Esophagus (tissue), 2 donors: ENCODE measurements around the gene G3BP2. TPM values are rescaled to one million over a fixed set of nuclear protein-coding genes. Genes with fewer than 3 reads are reported as not detected.
"Not testable (repeated sequence)": the region's sequence is repeated elsewhere in the genome, so short reads cannot be mapped to it uniquely, and the experiment has no call there.

Experiments used
- H3K27ac ChIP-seq, 2 donors: one replicate each; pipeline ENCODE4 v1.5.1; 2013; ENCODE audit warnings: low read depth in 2 of 2, mild to moderate bottlenecking in 2 of 2, inconsistent platforms in 1 of 2, low read length in 1 of 2, moderate library complexity in 1 of 2
- H3K27me3 ChIP-seq, 2 donors: one replicate each; pipeline ENCODE4 v1.6.1; 2013; ENCODE audit warnings: low read length in 2 of 2, control low read depth in 1 of 2, mild to moderate bottlenecking in 1 of 2; ENCODE audit not compliant: insufficient read depth in 2 of 2, control insufficient read depth in 1 of 2
- H3K36me3 ChIP-seq, 2 donors: one replicate each; pipeline ENCODE4 v1.6.1; 2013; ENCODE audit warnings: low read length in 1 of 2; ENCODE audit not compliant: control insufficient read depth in 2 of 2, insufficient read depth in 2 of 2
- H3K4me1 ChIP-seq, 2 donors: one replicate each; pipeline ENCODE4 v1.6.1; 2013; ENCODE audit warnings: low read length in 1 of 2; ENCODE audit not compliant: control insufficient read depth in 2 of 2, insufficient read depth in 2 of 2
- H3K4me3 ChIP-seq, 2 donors: one replicate each; pipeline ENCODE4 v1.5.1; 2013; ENCODE audit warnings: low read length in 2 of 2, mild to moderate bottlenecking in 2 of 2, low read depth in 1 of 2, moderate library complexity in 1 of 2
- H3K9me3 ChIP-seq, 2 donors: one replicate each; pipeline ENCODE4 v1.6.1; 2013; ENCODE audit warnings: mild to moderate bottlenecking in 2 of 2, low read depth in 1 of 2, low read length in 1 of 2, moderate library complexity in 1 of 2; ENCODE audit not compliant: control insufficient read depth in 2 of 2, insufficient read depth in 1 of 2
- WGBS, 2 donors: extraction: QIAGEN DNeasy Blood & Tissue Kit; methylation state at CpG; one replicate each; pipeline ENCODE4 v1.1.7; 2013; 5-methylcytosine and 5-hydroxymethylcytosine counted together
- polyA plus RNA-seq, 2 donors: library from polyadenylated mRNA; stranded (reverse); fragments of 200-250 nt; gene quantifications; one replicate each; pipeline ENCODE4 v1.2.3, GENCODE V29; 2013
- donor health status: healthy with polysubstance abuse.
- donor health status: Bipolar disorder and iron deficiency.

Gene G3BP2
- polyA plus RNA-seq, 2 donors: 8.4 to 28.2 TPM

DNA sequence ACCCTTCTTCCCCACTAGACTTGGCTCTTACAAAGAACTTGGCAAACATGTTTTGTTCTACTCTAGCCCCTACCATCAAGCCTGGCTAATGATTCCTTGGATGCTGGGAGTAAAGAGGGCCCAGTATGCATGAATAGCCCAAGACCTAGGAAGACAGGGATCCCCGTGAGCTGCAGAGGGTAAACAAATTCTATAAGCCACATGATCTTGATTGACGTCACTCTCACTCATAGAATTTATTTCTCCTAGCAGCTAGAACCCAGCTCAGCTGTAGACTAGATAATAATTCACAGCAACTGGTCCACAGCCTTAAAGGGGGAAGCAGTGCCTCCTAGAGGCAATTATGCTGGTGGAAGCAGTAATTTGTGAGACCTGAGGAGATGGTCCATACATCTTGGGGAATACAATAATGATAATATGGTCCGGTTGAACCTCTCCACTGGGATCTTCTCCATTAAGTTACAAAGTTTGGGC, 35.0 kb upstream of the G3BP2 start:
- Histone ChIP-seq H3K4me1 (no peaks in the 10 kb centered on the region), H3K9me3 (no peaks in the 10 kb centered on the region), H3K27me3 (no peaks in the 10 kb centered on the region), H3K4me3 (no peak overlapping the region), H3K36me3 (no peaks in the 10 kb centered on the region), H3K27ac (no peak overlapping the region)
- WGBS, 2 donors: 82 to 88% methylated on average over 3 of the region's 3 CpGs

DNA sequence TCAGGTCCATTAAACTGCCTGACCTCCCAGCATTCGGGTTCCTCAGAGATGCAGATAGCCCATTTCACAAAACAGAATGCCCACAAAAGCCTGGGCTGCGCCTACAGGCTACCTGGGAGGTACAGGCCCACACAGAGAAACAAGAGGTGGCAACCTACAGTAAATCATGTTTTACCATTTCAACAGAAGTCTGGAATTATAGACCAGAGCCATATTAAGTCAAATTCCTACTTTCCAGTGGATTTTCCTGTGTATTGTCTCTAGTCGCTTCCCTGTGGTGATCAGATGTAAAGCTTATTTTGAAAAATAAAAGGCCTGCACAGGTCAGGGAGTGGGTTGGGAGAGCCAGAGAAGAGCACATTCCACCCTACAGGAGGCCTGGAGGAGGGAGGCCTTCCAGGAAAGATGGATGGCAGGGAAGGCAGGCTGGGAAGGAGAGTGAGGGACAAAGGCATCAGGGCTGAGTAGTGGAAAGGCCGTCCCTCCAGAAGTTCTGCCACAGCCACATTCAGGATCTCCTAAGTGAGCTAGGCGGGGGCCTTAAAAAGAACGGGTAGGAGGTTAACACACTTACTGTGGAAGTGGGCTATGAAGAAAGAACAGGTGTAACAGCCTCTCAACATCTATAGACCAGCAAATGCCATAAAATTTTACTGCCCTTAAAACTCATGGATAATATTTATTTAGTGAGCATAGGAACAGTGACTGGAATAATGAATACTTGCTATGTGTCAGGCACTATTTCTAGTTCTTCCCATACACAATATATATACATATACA, 32.2 kb upstream of the G3BP2 start:
- peaks cover 0 to 4% of the 10 kb centered on the region in 2 donors for H3K4me1 ChIP-seq
- 93 to 95% methylated on average over 6 of the region's 6 CpGs for WGBS, 2 donors
- H3K36me3 ChIP-seq: no peaks in the 10 kb centered on the region
- no peaks in the 10 kb centered on the region for H3K9me3 ChIP-seq
- no peaks in the 10 kb centered on the region for H3K27me3 ChIP-seq
- no peak overlapping the region for H3K4me3 ChIP-seq
- H3K27ac ChIP-seq: no peak overlapping the region

DNA sequence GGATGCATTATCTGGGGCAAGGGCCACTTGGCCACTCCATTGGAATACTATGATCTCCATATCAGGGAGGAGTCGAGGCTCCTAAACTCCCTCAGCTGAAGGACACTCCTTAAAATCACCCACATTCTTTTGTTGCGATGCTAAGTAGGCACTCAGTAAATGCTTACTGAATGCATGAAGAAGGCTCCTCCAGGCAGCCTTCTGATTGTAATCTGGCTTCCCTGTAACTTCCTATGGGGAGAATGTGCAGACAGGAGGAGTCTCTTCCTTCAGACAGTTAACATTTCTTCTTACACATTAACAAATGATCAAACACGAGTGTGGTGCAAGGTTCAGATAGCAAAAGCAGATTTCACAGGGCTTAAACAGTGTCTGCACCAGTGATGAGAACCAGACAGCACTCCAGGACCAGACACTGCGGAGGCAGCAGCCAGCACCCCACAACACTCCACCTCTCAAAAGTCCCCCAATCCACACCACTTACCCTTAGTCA, 29.8 kb upstream of the G3BP2 start:
- WGBS, 2 donors: 73 to 84% methylated on average over 4 of the region's 4 CpGs
- Histone ChIP-seq H3K36me3 (no peaks in the 10 kb centered on the region), H3K27me3 (no peaks in the 10 kb centered on the region), H3K9me3 (no peaks in the 10 kb centered on the region), H3K4me3 (no peak overlapping the region), H3K4me1 (peaks cover 0 to 4% of the 10 kb centered on the region in 2 donors), H3K27ac (no peak overlapping the region)

DNA sequence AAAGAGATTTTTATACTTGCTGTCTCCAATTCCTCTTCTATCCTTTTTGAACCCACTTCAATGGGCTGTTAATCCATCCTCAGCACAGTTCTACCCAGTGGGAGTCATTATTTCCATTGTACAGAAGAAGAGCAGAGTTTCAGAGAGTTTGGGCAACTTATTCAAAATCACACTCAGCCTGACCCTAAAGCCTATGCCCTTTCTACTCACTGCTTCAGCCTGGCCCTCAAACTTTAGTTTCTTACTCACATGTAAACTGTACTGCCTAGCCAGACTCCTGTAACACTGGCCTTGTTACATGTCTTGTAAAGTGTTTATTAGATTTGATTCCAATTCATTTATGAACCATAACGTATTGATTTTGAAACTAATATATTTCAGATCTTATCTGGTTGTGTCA, 26.1 kb upstream of the G3BP2 start:
- H3K27me3 ChIP-seq: no peaks in the 10 kb centered on the region
- 0% methylated on average over 1 of the region's 1 CpG for WGBS, 2 donors
- H3K9me3 ChIP-seq: no peaks in the 10 kb centered on the region
- H3K4me1 ChIP-seq: peaks cover 0 to 4% of the 10 kb centered on the region in 2 donors
- no peak overlapping the region for H3K4me3 ChIP-seq
- no peak overlapping the region for H3K27ac ChIP-seq
- H3K36me3 ChIP-seq: no peaks in the 10 kb centered on the region

DNA sequence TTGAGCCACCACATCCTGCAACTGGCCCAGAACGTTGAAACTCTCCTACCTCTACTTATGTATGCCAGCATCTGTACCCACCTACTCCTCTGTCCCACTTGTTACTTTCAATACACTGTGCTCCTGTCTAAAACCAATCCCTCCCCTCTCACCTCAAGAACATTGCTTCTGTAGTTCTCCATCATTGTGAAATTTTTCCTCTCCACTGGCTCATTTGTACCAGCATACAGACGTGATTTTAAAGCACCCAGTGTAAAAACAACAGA, 25.7 kb upstream of the G3BP2 start:
- H3K9me3 ChIP-seq: no peaks in the 10 kb centered on the region
- H3K4me3 ChIP-seq: no peak overlapping the region
- WGBS, 2 donors: 66 to 67% methylated on average over 2 of the region's 2 CpGs
- H3K36me3 ChIP-seq: no peaks in the 10 kb centered on the region
- peaks cover 0 to 4% of the 10 kb centered on the region in 2 donors for H3K4me1 ChIP-seq
- H3K27me3 ChIP-seq: no peaks in the 10 kb centered on the region
- no peak overlapping the region for H3K27ac ChIP-seq

DNA sequence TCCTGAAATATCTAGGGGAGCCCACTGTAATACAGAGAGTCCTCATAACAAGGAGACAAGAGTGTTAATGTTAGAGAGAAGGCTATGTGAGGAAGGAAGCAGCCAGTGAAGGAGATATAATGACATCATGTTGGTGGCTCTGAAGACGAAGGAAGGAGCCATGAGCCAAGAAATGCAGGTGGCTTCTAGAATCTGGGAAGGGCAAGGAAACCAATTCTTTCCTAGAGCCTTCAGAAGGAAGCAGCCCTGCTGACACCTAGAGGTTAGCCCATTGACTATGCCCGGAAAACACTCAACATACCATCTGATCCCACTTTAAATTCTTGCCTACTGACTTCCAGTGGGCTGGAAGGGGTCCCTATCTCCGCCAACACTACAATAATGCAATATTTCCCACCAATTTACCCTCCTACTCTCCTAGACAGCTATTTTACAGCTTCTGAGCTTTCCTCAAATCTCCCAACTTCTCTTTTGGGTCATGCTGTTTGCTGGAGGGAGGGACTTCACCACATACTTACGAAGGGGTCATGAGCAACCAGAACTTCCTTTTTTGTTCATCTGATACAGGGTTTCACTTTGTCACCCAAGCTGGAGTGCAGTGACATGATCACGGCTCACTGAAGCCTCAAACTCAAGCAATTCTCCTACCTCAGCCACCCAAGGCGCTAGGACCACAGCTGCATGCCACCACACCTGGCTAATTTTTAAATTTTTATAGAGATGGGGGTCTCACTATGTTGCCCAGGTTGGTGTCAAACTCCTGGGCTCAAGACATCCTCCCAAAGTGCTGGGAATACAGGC, 25.2 kb upstream of the G3BP2 start:
- no peaks in the 10 kb centered on the region for H3K27me3 ChIP-seq
- H3K36me3 ChIP-seq: no peaks in the 10 kb centered on the region
- H3K4me1 ChIP-seq: peaks cover 0 to 4% of the 10 kb centered on the region in 2 donors
- no peaks in the 10 kb centered on the region for H3K9me3 ChIP-seq
- 72 to 79% methylated on average over 6 of the region's 6 CpGs for WGBS, 2 donors
- no peak overlapping the region for H3K27ac ChIP-seq
- no peak overlapping the region for H3K4me3 ChIP-seq

DNA sequence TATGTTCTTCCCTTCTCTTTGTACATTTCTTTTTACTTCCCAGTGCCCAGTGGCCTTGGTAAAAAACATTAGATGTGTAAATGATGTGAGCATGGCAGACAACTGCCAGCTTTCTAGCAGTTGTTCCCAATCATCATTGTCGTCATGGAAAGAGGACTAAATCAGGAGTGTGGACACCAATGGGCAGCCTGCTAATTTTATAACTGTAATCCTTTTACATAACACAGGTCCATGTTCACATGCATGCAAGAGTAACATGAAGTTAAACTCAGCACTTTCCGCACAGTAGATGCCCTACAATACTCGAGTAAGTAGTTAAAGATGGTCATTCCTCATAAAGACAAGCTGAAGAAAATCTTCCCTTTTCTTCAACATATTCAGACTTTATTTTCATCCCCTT, 23.4 kb upstream of the G3BP2 start:
- Histone ChIP-seq H3K4me1 (no peaks in the 10 kb centered on the region), H3K27me3 (no peaks in the 10 kb centered on the region), H3K4me3 (no peak overlapping the region), H3K27ac (no peak overlapping the region), H3K9me3 (no peaks in the 10 kb centered on the region), H3K36me3 (no peaks in the 10 kb centered on the region)
- WGBS, 2 donors: 87 to 90% methylated on average over 3 of the region's 3 CpGs

DNA sequence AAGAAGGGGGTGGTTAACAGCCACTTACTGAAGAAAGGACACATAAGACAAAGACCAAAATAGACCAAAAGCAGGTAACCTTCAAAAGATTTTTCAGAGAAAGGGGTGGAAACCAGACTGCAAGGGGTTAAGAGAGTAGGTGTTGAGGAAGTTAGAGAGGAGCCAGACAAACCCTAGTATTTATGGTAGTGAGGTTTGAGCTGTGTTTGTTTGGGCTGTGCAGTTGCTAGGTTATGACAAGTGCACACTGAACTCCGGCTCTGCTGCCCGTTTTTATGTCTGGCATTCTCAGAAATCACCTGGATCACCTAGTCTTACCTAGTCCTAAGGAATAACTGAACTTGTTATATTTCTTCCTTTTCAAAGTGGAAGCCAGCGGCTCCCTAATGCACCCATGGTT, 22.9 kb upstream of the G3BP2 start:
- H3K27ac ChIP-seq: no peak overlapping the region
- 22 to 27% methylated on average over 3 of the region's 3 CpGs for WGBS, 2 donors
- H3K27me3 ChIP-seq: no peaks in the 10 kb centered on the region

DNA sequence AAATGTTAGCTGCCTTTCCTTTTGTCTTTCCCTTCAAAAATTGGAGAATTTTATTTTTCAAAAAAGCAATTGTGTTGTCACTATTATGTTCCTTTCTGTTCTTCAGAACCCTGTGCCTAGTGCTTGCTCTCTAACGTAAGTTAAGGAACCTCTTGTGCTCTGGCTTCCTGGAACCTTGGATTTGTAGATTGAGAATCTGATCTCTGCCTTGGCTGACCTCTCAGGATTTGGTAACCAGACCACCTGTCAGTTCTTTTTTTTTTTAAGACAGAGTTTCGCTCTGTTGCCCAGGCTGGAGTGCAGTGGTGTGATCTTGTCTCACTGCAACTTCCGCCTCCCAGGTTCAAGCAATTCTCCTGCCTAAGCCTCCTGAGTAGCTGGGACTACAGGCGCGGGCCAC, 18.9 kb upstream of the G3BP2 start:
- not testable (repeated sequence) for H3K36me3 ChIP-seq, H3K4me1 ChIP-seq, H3K9me3 ChIP-seq, H3K4me3 ChIP-seq, H3K27me3 ChIP-seq, H3K27ac ChIP-seq
- WGBS, 2 donors: 95 to 98% methylated on average over 5 of the region's 5 CpGs

More for the DNA sequence above, 22.9 kb upstream of the G3BP2 start:
- Histone ChIP-seq H3K4me3 (no peak overlapping the region), H3K36me3 (no peaks in the 10 kb centered on the region), H3K4me1 (no peaks in the 10 kb centered on the region), H3K9me3 (no peaks in the 10 kb centered on the region)
